Activated naive CD4-positive, alpha-beta T cell treated with anti-CD3 and anti-CD28 coated beads, Interleukin-2, amount 50 U/mL, for 16 hours (primary cell): ENCODE results near the gene COL9A3.

ENCODE experiments used
- DNase-seq: peaks from one replicate; pipeline ENCODE4 v3.0.0-alpha.2; 2020

The COL9A3 gene

DNA sequence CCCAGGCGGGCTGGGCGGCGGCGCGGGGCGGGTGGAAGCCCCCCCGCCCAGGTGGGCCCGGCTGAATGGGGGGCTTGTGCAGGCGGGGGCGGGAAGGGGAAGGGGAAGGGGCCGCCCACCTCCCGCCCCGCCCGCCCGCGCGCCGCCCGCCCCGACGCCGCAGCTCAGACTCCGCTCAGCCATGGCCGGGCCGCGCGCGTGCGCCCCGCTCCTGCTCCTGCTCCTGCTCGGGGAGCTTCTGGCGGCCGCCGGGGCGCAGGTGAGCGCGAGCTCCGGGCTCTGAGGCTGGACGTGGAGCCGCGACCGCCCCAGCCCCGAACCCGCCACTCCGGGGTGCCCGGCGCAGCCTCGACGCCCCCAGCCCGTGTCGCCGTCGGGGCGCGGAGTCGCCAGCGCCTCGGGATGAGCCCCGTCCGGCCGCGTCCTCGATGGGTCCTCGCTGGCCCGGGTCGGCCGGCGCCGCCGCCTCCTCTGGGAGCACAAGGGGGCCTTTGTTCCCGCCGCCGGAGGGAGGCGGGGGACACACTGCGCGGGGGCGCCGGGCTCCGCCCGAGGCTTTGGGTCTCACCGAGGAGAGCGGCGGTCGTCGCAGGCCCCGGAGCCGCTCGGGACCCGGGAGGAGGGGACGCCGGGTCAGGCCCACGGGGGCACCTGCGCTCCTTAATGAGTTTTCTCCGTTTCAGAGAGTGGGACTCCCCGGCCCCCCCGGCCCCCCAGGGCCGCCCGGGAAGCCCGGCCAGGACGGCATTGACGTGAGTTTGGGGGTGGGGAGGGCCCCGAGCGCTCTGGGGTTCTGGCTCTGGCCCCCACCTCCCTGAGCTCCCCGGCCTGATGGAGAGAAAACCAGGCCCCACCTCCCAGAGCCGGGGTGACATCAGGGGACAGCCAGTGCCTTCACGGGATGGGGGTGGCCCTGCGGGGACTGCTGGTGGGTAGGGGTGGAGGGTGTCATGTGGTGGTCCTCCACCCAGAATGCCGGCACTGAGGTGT is at the start of gene COL9A3:
Gene COL9A3, plus strand, starts transcription at position 167 of the 990 bp plus-strand sequence. Its CDS starts 15 bp downstream, at position 182.
- DNase-seq: no peak

DNA sequence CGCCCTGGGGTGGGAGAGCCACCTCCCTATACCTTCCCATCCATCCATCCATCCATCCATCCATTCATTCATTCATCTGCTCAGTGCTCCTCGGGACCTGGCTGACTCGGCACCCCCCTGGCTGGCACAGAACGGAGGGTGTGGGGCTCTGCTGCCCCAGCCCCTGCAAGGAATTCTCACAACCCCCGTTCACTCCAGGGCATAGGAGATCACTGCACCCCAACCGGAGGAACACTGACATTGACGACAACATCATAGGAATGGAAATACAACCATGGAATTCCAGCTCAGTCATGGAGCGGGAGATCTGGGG is 48.7 kb upstream of the COL9A3 start:
- DNase-seq: no peak

DNA sequence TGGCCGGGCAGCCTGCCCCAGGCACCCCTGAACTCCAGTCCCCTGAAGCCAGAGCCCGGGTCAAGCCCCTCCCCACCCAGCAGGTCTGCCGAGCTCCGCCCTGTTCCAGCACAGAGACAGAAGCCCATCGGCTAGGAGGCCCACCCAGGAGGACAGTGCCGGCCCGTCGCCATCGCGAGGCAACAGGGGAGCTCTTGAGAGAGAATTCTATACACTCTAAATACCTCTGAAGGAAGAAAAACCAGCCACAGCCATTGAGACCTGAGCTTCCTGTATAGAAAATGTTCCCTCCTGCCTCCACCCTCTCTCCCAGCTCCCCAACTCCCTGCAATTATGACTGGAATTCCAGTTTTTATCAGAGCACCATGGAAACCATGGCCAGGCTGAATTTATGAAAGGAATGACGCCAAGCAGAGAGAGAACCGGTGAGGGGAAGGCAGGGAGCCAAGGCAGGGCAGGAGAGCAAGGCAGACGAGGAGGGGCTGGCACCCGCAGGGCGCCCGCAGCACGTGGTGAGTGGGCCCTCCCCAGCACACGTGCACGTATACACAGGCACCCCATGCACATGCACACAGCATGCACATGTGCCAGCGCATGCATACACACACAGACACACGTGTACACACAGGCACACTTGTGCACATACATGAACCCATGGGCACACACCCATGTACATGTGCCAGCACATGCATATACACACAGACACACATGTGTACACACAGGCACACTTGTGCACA is 48.1 kb upstream of the COL9A3 start:
- no peak for DNase-seq

DNA sequence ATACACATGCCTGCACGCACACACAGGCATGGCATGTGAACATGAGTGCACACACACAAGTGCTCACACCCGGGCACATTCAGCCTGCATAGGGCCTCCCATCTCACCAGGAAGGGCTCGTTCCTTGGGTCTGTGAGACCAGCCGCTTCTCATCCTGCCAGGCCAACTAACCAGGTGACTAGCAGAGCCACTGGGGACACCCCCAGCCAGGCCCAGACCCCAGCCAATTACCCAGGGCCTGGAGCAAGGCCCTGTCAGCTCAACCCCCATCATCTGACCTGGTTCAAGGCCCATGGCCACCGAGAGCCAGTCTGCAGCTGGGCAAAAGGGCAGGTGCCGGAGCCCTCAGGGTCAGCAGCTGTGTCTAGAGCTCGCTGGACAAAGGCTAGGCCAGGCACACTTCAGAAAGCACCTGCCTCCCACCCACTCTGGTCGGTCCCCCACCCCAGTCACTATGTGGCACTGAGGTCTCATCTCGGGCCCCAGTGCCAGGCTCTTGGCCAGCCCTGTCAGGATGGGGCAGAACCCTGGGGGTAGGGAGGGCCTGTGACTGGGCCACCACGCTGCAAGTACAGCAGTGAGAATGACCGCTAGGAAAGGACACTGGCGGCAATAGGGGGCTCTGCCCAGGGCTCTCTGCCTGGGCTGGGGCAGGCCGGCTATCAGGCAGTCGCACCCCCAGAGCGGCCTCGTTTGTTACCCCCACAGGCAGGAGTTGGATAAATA is 47.3 kb upstream of the COL9A3 start:
- no peak for DNase-seq

DNA sequence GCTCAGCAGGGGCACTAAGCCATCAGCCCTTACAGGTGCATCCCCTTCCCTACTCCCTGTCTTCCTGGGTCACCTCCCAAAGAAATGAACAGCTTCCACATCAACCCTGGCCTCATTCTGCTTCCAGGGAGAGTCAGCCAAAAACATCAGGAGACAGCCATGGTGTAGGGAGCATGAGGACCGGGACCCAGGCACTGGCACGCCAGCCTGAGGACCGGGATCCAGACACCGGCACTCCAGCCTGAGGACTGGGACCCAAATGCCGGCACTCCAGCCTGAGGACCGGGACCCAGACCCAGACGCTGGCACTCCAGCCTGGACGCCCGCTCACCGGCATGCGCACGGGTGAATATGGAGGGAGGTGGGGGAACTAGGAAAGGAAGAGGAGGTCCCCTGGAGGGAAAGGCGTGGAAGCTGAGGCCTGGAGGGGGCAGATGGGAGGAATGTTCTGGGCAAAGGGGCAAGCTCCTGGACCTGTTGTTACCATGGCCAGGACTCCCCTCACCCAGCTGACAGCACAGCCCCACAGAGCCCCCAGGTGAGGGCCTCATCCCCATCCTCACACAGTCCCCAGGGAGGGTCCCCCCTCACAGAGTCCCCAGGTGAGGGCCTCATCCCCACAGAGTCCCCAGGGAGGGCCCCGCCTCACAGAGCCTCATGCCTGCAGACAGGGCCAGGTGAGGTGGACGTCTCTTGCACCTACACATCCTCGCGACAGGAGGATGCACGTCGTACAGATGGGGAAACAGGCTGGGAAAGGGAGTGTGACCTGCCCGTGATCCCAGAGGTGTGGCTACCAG is 46.5 kb upstream of the COL9A3 start:
- no peak for DNase-seq

DNA sequence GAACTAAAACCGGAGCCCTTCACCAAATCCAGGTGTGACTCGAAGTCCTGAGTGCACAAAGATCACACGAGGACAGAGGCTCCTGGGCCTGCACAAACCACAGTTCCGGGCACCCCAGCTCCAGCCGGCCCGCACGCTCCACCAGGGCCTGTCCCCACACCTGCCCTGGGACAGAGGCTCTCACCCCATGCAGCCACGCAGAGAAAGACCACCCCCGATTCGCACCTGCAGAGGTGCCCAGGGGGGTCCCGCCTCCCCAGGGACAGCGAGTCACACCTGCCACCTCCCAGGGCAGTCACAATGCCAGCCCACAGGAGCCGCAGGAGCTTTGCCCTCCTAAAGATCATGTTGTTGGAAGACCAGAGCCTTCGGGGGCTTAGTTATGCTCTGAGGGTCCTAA is 45.9 kb upstream of the COL9A3 start:
- DNase-seq: no peak

DNA sequence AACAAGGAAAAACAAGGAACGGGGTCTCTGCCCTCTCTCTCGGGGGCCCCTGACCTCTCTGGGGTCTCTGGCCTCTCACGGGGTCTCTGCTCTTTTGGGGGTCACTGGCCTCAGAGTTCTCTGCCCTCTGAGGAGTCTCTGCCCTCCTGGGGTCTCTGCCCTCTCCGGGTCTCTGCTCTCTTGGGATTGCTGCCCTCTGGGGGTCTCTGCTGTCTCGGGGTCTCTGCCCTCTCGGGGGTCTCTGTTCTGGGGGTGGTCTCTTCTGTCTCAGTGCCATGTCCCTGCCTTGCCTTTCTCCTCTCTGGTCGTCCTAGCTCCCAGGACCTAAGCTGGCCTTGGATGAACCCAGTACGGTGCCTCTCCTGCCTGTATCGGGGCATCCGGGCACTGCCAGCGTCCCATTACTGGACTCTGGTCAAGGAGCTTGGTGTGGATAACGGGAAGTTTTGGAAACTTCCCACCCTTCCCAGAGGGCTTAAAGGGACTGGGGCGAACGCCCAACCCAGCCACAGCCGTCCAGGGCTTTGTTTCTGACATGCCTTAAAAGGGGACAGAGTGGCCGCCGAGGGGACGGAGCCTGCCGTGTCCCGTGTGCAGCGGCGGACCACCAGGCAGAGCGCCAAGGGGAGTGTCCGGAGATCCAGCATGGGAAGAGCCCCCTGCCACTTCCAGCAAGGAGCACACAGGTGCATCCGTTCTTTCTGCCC is 45.3 kb upstream of the COL9A3 start:
- no peak for DNase-seq

DNA sequence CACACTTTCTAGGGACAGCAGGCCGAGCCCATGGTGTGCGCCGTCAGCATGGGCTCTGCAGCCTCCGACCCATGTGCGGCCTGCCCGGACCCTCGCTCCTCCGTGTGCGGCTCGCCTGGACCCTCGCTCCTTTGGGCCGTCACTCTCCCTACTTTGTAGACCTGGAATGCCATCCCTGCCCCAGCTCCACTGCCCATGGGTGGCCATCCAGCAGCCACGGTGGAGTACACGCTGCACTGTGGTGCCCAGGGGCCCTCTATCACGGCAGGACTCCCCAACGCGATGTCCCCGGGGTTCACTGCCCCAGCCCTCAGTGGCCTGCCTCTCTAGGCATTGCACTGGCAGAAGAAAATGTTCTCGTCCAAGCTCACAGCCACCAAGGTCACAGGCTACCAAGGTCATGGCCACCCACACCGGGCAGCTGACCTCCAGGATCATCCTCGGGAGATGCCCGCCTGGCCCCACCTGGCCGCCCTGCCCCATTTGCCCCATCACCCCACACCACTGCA is 44.7 kb upstream of the COL9A3 start:
- DNase-seq: no peak

DNA sequence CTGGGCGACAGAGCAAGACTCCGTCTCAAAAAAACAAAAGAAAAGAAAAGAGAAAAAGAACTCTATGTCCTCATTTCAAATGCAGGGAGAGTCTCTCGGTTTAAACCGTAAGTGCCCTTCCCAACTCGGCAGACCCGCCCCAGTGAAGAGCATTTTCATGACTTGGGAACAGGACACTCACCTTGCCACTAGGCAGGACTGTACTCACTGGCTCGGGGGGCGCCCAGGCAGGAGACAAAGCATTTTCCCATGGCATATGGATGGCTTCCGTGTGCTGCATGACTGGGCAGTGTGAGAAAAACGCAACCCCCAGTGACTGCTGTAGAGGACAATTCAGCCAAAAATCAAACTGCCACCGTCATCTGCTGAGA is 44.2 kb upstream of the COL9A3 start:
- no peak for DNase-seq

DNA sequence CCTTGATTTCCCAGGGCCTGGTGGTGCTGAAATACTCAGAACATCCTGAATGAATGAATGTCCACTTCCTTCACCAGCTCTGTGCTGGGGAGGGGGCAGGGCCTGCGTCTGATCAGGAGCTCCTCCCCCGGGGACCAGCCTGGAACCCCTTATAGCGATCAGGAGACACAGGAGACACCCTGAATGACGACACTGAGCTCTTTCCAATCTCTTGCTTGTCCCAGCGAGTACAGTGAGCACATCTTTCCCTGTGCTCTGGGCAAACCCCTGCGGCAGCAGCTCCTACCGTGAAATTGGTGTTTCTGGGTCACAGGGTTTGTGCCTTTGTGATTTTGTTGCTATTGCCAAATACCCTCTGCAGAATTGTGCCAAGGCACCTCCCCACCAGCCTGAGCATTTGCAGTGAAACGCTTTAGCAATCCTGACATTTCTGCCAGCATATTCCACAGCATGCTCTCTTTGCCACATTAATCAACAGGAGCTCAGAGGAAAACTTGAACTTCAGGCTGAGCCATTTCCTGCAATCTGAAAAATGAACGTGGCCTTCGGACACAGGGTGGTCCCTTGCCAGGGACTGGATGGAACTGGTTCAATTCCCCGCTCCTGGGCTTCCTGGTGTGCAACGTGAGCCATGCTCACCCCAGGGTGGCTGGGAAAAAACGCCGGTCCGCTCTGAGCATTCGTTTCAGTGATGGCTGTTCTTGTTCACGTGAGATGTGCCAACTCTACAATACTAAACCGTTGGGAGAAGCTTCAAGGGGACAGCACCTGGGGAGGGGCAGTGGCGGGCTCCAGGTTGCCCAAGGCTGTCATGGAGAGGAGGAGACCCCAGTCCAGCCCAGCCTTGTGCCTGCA is 43.6 kb upstream of the COL9A3 start:
- DNase-seq: no peak

DNA sequence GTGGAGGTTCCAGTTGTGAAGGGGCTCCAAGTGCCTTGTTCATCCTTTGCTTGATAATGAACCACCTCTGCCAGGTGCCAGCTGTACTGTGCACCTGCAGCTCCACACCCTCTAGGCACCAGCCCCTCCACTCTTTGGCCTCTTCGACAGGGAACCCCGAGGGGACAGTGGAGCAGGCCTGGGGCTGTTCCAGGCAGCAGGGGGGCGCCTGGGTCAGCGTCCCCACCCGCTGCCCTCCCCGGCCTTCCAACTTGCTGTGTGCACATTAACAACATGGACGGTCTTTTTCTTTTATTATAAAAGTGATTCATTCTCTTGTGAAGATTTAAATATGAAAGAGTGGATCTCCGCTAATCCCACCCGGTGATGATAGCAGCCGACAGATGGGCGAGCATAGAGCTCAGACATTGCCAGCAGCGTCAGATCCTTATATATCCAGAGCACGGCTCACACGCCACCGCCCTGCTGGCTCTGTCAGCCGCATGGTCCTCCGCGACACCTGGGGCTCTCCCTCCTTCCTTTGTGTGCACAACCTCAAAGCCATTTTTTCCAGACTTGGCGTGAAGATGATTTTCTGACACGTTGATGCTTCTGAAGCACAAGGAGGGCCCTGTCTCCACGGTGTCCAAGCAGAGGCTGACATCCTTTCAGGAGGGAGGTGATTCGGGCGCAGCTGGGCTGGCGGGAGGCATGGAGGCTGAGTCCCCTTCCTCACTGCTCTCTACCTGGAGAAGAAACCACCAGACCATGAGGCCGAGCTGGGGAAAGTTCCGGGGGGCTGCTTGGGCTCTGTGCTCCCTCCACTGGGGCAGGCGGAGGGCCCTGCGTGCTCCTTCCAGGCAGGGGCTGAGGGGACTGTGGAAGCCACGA is 42.8 kb upstream of the COL9A3 start:
- DNase-seq: no peak

DNA sequence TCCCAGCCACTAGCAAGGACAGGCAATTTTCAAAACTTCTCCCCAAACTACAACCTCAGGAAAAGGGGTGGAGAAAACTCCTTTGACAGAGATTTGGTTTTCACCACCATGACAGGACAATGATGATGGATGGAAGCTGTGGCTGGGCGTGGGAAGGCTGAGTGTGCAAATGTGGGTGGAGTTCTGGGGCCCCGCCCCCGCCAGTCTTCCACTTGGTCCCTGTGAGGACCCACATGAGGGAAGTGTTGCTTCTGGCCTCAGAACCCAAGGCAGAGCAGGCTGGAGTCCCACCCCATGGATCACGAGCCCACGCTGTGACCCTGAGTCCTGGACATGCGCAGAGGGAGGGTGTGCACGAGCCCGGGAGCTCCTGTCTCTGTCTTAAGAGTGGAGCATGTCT is 42.1 kb upstream of the COL9A3 start:
- no peak for DNase-seq

DNA sequence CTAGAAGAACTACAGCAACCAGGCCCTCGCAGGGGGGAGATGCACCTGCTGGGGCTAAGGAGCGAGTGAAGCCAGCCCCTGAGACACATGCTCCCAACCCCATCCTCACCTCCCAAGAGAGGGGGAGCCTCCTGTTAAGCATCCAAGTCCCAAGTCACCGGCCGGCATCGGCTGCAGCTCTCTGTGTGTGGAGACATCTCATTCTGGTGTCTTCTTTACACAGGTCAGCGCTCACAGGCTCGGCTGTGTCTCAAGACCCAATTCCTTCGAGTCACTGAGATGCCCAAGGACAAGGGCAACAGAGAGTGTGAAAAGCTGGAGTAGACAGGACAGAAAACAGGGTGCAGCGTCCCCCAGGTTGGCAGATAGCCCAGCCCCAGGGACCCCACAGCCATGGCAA is 41.6 kb upstream of the COL9A3 start:
- DNase-seq: no peak

DNA sequence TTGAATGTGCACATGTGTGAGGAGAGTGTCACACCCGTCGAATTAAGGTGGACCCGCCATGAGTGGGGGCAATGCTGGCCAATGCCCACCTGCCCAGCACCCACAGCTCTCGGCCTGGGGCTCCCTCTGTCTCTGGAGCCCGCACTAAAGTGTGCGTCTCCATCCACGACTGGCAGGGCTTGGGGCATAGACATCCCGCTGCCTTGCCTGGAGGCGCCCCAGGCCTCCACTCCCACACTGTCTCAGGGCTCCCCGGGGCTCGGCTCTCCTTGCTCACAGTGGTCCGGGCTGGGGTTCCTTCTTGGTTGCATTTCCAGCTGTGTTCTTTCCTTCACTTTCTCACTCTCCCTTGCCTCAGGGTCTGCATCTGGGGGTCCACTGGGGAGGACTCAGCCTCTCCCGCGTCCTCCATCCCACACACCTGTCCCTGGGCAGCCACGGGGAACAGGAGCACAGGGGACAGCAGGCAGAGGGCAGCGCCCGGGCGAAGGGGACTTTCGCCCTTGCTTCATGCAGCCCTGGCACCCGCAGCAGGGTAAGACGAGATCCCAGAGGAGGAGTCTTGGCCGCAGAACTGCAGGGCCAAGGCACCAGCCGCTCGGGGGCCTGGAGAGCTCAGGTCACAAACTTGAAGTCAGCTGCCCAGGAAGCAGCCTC is 40.7 kb upstream of the COL9A3 start:
- DNase-seq: no peak

DNA sequence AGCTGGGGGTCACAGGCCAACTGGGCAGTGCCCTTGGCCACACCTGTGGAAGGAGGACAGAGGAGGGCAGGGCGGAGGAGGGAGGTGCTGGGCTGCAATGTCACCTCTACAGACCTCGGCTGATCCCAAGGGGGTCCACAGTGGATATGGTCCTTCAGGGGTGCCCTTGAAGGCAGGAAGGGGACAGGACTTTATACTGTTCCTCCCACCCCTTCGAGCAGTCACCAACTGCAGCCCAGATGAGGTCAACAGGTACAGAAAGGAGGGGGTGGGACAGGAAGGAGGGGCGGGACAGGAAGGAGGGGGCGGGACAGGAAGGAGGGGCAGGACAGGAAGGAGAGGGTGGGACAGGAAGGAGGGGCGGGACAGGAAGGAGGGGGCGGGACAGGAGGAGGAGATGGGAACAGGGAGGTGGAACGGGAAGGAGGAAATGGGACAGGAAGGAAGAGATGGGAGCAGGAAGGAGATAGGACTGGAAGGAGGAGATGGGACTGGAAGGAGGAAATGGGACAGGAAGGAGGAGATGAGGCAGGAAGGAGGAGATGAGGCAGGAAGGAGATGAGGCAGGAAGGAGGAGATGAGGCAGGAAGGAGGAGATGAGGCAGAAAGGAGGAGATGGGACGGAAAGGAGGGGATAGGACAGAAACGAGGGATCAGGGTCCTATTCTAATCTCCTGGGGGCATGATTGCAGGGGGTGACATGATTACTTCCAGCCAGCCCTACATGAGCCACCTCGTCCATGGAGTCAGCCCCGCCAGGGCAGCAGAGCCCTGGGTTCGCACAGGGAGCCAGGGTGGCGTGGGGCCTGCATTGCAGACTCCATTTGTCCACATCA is 39.9 kb upstream of the COL9A3 start:
- peak; percentile 56 for DNase-seq

DNA sequence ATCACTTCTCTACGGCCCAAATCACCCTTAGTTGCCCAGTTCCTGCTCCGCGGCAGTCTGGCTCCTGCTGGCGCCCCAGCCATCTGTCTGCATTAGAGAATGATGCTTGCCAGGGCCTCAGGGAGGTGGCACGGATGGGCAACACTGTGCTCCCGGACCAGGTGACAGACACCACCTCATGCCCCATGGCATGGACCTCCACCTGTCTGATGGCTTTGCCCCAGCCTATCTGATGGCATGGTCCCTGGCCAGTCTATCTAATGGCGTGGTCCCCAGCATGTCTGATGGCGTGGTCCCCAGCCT is 39.4 kb upstream of the COL9A3 start:
- no peak for DNase-seq

DNA sequence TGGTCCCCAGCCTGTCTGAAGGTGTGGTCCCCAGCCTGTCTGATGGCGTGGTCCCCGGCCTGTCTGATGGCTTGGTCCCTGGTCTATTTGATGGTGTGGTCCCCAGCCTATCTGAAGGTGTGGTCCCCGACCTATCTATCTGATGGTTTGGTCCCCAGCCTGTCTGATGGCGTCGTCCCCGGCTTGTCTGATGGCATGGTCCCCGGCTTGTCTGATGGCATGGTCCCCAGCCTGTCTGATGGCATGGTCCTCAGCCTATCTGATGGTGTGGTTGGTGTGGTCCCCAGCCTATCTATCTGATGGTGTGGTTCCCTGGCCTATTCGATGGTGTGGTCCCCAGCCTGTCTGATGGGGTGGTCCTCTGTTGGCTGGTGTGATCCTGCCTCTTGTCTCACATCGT is 38.8 kb upstream of the COL9A3 start:
- DNase-seq: no peak

DNA sequence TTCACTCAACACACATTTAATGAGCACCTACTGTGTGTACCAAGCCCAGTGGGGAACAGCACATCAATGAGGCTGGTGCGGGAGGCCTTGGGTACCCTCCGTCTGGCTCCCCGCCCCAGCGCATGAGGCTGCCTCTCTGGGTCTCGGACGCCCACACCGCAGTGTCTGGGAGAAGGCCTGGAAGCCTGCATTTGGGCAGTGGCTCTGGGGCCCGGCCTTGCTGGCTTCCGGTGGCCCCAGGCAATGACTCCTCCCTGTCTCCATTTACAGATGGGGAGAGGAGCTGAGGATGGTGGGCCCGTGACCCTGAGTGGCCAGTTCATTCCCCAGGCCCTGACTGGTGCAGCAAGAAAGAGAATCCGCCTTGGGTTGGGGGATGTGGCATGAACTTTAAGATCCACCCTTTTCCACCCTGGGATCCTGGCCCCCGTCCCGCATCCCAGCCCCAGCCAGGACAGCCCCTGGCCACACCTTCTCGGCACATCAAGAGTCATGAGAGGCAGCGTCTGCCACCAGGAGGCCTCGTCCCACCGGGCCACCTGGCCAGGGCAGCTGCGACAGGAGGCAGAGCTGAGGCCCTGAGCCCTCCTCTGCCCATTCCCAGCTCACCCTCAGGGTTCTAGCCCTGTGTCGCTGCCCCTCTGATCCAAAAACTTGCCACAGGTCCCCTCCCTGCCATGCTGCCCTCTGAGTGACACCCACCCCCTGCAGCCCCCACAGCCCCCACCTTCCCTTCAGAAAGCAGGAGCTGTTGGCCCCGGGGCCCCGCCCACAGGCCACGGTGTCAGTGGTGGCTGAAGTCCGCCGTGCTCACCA is 38.0 kb upstream of the COL9A3 start:
- DNase-seq: no peak
